ENCODE measurements around the gene PARP12. TPM values are rescaled to one million over a fixed set of nuclear protein-coding genes. Genes with fewer than 3 reads are reported as not detected.

Gene PARP12
- total and polyA plus RNA-seq, 7 experiments from 2014 or later = 26.2 to 145 (median 72.9) TPM

- intact Hi-C loops (cut with micrococcal nuclease) = no loop called here
- Histone ChIP-seq H3K9me3 (ENCODE audit: control insufficient read depth in 2 of 3, low read length in 3 of 3) (no peaks in the 10 kb centered on the region), H3K4me3 (ENCODE audit: low read length) (no peak overlapping the region), H3K4me1 (ENCODE audit: control insufficient read depth in 2 of 2, insufficient read depth in 2 of 2, low read length in 2 of 2) (no peaks in the 10 kb centered on the region), H3K36me3 (ENCODE audit: control insufficient read depth in 2 of 3, insufficient read depth in 3 of 3, low read length in 3 of 3) (no peaks in the 10 kb centered on the region), H3K27me3 (ENCODE audit: control insufficient read depth in 2 of 2, insufficient read depth in 2 of 2, low read length in 2 of 2) (no peaks in the 10 kb centered on the region), H3K27ac (ENCODE audit: low read depth, low read length) (no peak overlapping the region)
- POLR2A ChIA-PET = no interaction called here
- Mint-ChIP-seq H3K36me3 (no peaks in the 10 kb centered on the region), H3K27ac (peak overlapping the region in 1 of 9 donors; percentile 55), H3K4me1 (no peaks in the 10 kb centered on the region), H3K27me3 (no peaks in the 10 kb centered on the region), H3K9me3 (peaks cover 0 to 2% (median 0%) of the 10 kb centered on the region in 11 donors), H3K4me3 (no peak overlapping the region)
- CTCF ChIA-PET = interaction anchor here (2.2 kb wide), 1 partner anchor 388 kb away, joined by 7 read pairs; no protein-coding TSS in a partner anchor
- DNase-seq (no peak), ATAC-seq (no peak)
These were observed 53.8 kb downstream of the PARP12 start for GRCh38 chr7:140008755-140009610.

- ChIA-PET POLR2A (interaction anchor here (0.7 kb wide), 1 partner anchor 230 kb away, joined by 3 read pairs; no protein-coding TSS in a partner anchor), CTCF (interaction anchor here (0.8 to 6.0 kb wide), 3 partner anchors 386 to 449 kb away, joined by 3 to 32 read pairs (median 7); no protein-coding TSS in a partner anchor)
- Histone ChIP-seq H3K9me3 (ENCODE audit: control insufficient read depth in 2 of 3, low read length in 3 of 3) (no peaks in the 10 kb centered on the region), H3K27me3 (ENCODE audit: control insufficient read depth in 2 of 2, insufficient read depth in 2 of 2, low read length in 2 of 2) (no peaks in the 10 kb centered on the region), H3K4me3 (ENCODE audit: low read length) (no peak overlapping the region), H3K36me3 (ENCODE audit: control insufficient read depth in 2 of 3, insufficient read depth in 3 of 3, low read length in 3 of 3) (no peaks in the 10 kb centered on the region), H3K4me1 (ENCODE audit: control insufficient read depth in 2 of 2, insufficient read depth in 2 of 2, low read length in 2 of 2) (no peaks in the 10 kb centered on the region), H3K27ac (ENCODE audit: low read depth, low read length) (no peak overlapping the region)
- no peak for DNase-seq
- intact Hi-C loops (cut with micrococcal nuclease) = no loop called here
- H3K36me3 Mint-ChIP-seq = no peaks in the 10 kb centered on the region
- peaks cover 0 to 2% (median 0%) of the 10 kb centered on the region in 11 donors for H3K9me3 Mint-ChIP-seq
- no peak for ATAC-seq
- H3K4me3 Mint-ChIP-seq = no peak overlapping the region
- no peak overlapping the region for H3K27ac Mint-ChIP-seq
- no peaks in the 10 kb centered on the region for H3K27me3 Mint-ChIP-seq
- peaks cover 0 to 4% (median 0%) of the 10 kb centered on the region in 7 donors for H3K4me1 Mint-ChIP-seq
These were observed 55.6 kb downstream of the PARP12 start for GRCh38 chr7:140007051-140007690.

GRCh38 chr7:140006600-140006999, 56.2 kb downstream of the PARP12 start:
- POLR2A ChIA-PET = interaction anchor here (0.7 kb wide), 1 partner anchor 231 kb away, joined by 3 read pairs; no protein-coding TSS in a partner anchor

GRCh38 chr7:140005754-140006503, 56.8 kb downstream of the PARP12 start:
- H3K27ac Mint-ChIP-seq = no peak overlapping the region
- no peaks in the 10 kb centered on the region for H3K36me3 Mint-ChIP-seq
- DNase-seq = no peak

More at GRCh38 chr7:140006600-140006999, 56.2 kb downstream of the PARP12 start:
- intact Hi-C loops (cut with micrococcal nuclease) = no loop called here
- Mint-ChIP-seq H3K9me3 (peaks cover 0 to 2% (median 0%) of the 10 kb centered on the region in 11 donors), H3K36me3 (no peaks in the 10 kb centered on the region), H3K4me1 (peaks cover 0 to 6% (median 0%) of the 10 kb centered on the region in 7 donors), H3K4me3 (no peak overlapping the region), H3K27ac (no peak overlapping the region), H3K27me3 (no peaks in the 10 kb centered on the region)
- CTCF ChIA-PET = interaction anchor here (0.5 to 6.0 kb wide), 12 partner anchors 9 to 449 kb away, joined by 3 to 32 read pairs (median 4); no protein-coding TSS in a partner anchor
- Histone ChIP-seq H3K27ac (ENCODE audit: low read depth, low read length) (no peak overlapping the region), H3K27me3 (ENCODE audit: control insufficient read depth in 2 of 2, insufficient read depth in 2 of 2, low read length in 2 of 2) (no peaks in the 10 kb centered on the region), H3K4me3 (ENCODE audit: low read length) (no peak overlapping the region), H3K36me3 (ENCODE audit: control insufficient read depth in 2 of 3, insufficient read depth in 3 of 3, low read length in 3 of 3) (no peaks in the 10 kb centered on the region), H3K9me3 (ENCODE audit: control insufficient read depth in 2 of 3, low read length in 3 of 3) (no peaks in the 10 kb centered on the region), H3K4me1 (ENCODE audit: control insufficient read depth in 2 of 2, insufficient read depth in 2 of 2, low read length in 2 of 2) (no peaks in the 10 kb centered on the region)
- DNase-seq (no peak), ATAC-seq (no peak)

GRCh38 chr7:140005341-140005740, 57.4 kb downstream of the PARP12 start:
- Histone ChIP-seq H3K4me3 (ENCODE audit: low read length) (no peak overlapping the region), H3K4me1 (ENCODE audit: control insufficient read depth in 2 of 2, insufficient read depth in 2 of 2, low read length in 2 of 2) (no peaks in the 10 kb centered on the region), H3K27me3 (ENCODE audit: control insufficient read depth in 2 of 2, insufficient read depth in 2 of 2, low read length in 2 of 2) (no peaks in the 10 kb centered on the region), H3K36me3 (ENCODE audit: control insufficient read depth in 2 of 3, insufficient read depth in 3 of 3, low read length in 3 of 3) (no peaks in the 10 kb centered on the region), H3K27ac (ENCODE audit: low read depth, low read length) (no peak overlapping the region), H3K9me3 (ENCODE audit: control insufficient read depth in 2 of 3, low read length in 3 of 3) (no peaks in the 10 kb centered on the region)
- ATAC-seq (no peak), DNase-seq (no peak)
- Mint-ChIP-seq H3K27ac (no peak overlapping the region), H3K9me3 (peaks cover 0 to 2% (median 0%) of the 10 kb centered on the region in 11 donors), H3K4me1 (peaks cover 0 to 6% (median 0%) of the 10 kb centered on the region in 7 donors), H3K36me3 (no peaks in the 10 kb centered on the region), H3K4me3 (no peak overlapping the region), H3K27me3 (no peaks in the 10 kb centered on the region)
- intact Hi-C loops (cut with micrococcal nuclease) = loop anchor here in 1 of 2 donors (2.0 kb wide), 1 partner anchor 229 kb away; the partner anchor contains the start of gene HIPK2
- ChIA-PET CTCF (interaction anchor here (0.7 to 6.0 kb wide), 10 partner anchors 11 to 506 kb away, joined by 3 to 32 read pairs (median 4); no protein-coding TSS in a partner anchor), POLR2A (no interaction called here)

More at GRCh38 chr7:140005754-140006503, 56.8 kb downstream of the PARP12 start:
- intact Hi-C loops (cut with micrococcal nuclease) = loop anchor here in 1 of 2 donors (2.0 kb wide), 1 partner anchor 229 kb away; the partner anchor contains the start of gene HIPK2
- no peak overlapping the region for H3K27ac ChIP-seq (ENCODE audit: low read depth, low read length)
- H3K4me1 Mint-ChIP-seq = peaks cover 0 to 6% (median 0%) of the 10 kb centered on the region in 7 donors
- no peak for ATAC-seq
- no peaks in the 10 kb centered on the region for H3K36me3 ChIP-seq (ENCODE audit: control insufficient read depth in 2 of 3, insufficient read depth in 3 of 3, low read length in 3 of 3)
- H3K4me1 ChIP-seq (ENCODE audit: control insufficient read depth in 2 of 2, insufficient read depth in 2 of 2, low read length in 2 of 2) = no peaks in the 10 kb centered on the region
- H3K4me3 ChIP-seq (ENCODE audit: low read length) = no peak overlapping the region
- peaks cover 0 to 2% (median 0%) of the 10 kb centered on the region in 11 donors for H3K9me3 Mint-ChIP-seq
- no peaks in the 10 kb centered on the region for H3K9me3 ChIP-seq (ENCODE audit: control insufficient read depth in 2 of 3, low read length in 3 of 3)
- no peaks in the 10 kb centered on the region for H3K27me3 ChIP-seq (ENCODE audit: control insufficient read depth in 2 of 2, insufficient read depth in 2 of 2, low read length in 2 of 2)
- H3K27me3 Mint-ChIP-seq = no peaks in the 10 kb centered on the region
- no peak overlapping the region for H3K4me3 Mint-ChIP-seq
- POLR2A ChIA-PET = no interaction called here
- CTCF ChIA-PET = interaction anchor here (0.5 to 6.0 kb wide), 16 partner anchors 8 to 448 kb away, joined by 3 to 32 read pairs (median 4); no protein-coding TSS in a partner anchor

- H3K27me3 Mint-ChIP-seq = no peaks in the 10 kb centered on the region
- Histone ChIP-seq H3K27ac (ENCODE audit: low read depth, low read length) (no peak overlapping the region), H3K4me3 (ENCODE audit: low read length) (no peak overlapping the region), H3K4me1 (ENCODE audit: control insufficient read depth in 2 of 2, insufficient read depth in 2 of 2, low read length in 2 of 2) (no peaks in the 10 kb centered on the region), H3K36me3 (ENCODE audit: control insufficient read depth in 2 of 3, insufficient read depth in 3 of 3, low read length in 3 of 3) (no peaks in the 10 kb centered on the region), H3K27me3 (ENCODE audit: control insufficient read depth in 2 of 2, insufficient read depth in 2 of 2, low read length in 2 of 2) (no peaks in the 10 kb centered on the region), H3K9me3 (ENCODE audit: control insufficient read depth in 2 of 3, low read length in 3 of 3) (no peaks in the 10 kb centered on the region)
- CTCF ChIA-PET = interaction anchor here (1.0 to 6.0 kb wide), 6 partner anchors 358 to 505 kb away, joined by 3 to 35 read pairs (median 10); no protein-coding TSS in a partner anchor
- peaks cover 0 to 6% (median 0%) of the 10 kb centered on the region in 7 donors for H3K4me1 Mint-ChIP-seq
- H3K9me3 Mint-ChIP-seq = peaks cover 0 to 2% (median 0%) of the 10 kb centered on the region in 11 donors
- H3K36me3 Mint-ChIP-seq = no peaks in the 10 kb centered on the region
- intact Hi-C loops (cut with micrococcal nuclease) = loop anchor here (1.0 to 5.0 kb wide), 4 partner anchors 228 to 572 kb away; partner anchors contain the start of gene HIPK2 (in 1 of the 2)
- no peak overlapping the region for H3K27ac Mint-ChIP-seq
- H3K4me3 Mint-ChIP-seq = no peak overlapping the region
- POLR2A ChIA-PET = no interaction called here
- DNase-seq = no peak
- ATAC-seq = no peak
These were observed 58.1 kb downstream of the PARP12 start for GRCh38 chr7:140004672-140005071.

Measured in naive thymus-derived CD4-positive, alpha-beta T cell (primary cell).